H1 (cell line): ENCODE measurements around the gene BCLAF3. TPM values are rescaled to one million over a fixed set of nuclear protein-coding genes. Genes with fewer than 3 reads are reported as not detected.

Source experiments
- CHD2 ChIP-seq: IDR thresholded peaks from 2 replicates; pipeline ENCODE4 v1.6.1; 2012; ENCODE audit warnings: low read length, improper control_type of control experiment
- GTF2F1 ChIP-seq: IDR thresholded peaks from 2 replicates; pipeline ENCODE4 v1.6.1; 2012; ENCODE audit warnings: low read depth, low read length, improper control_type of control experiment, borderline replicate concordance
- JUN ChIP-seq: IDR thresholded peaks from 2 replicates; pipeline ENCODE4 v1.6.1; 2011; ENCODE audit warnings: low read depth, mild to moderate bottlenecking, improper control_type of control experiment, low read length
- KDM4A ChIP-seq: IDR thresholded peaks from one replicate; pipeline ENCODE4 v1.7.1; 2012; ENCODE audit warnings: low read depth, mild to moderate bottlenecking, moderate library complexity, low read length, inconsistent platforms; ENCODE audit not compliant: severe bottlenecking
- KDM5A ChIP-seq: fragments of 200-600 bp; IDR thresholded peaks from 2 replicates; pipeline ENCODE4 v1.7.1; 2012; ENCODE audit warnings: mild to moderate bottlenecking, low read length, inconsistent platforms, mixed read lengths
- POLR2AphosphoS5 ChIP-seq: IDR thresholded peaks from 2 replicates; pipeline ENCODE4 v1.6.1; 2011; ENCODE audit warnings: low read depth, low read length
- SAP30 ChIP-seq: fragments of 300-600 bp; sonication (generic); IDR thresholded peaks from 2 replicates; pipeline ENCODE4 v1.7.1; 2012; ENCODE audit warnings: low read length, moderate library complexity, mild to moderate bottlenecking, inconsistent platforms; ENCODE audit not compliant: insufficient read depth, insufficient replicate concordance
- SIX5 ChIP-seq: IDR thresholded peaks from 2 replicates; pipeline ENCODE4 v1.6.1; 2011; ENCODE audit warnings: mild to moderate bottlenecking, low read depth, low read length
- SP4 ChIP-seq: IDR thresholded peaks from 2 replicates; pipeline ENCODE4 v1.6.1; 2012; ENCODE audit warnings: low read length, inconsistent platforms
- polyA plus RNA-seq, 7 experiments: library from polyadenylated mRNA; depleted of rRNA in 3 of 7; stranded (reverse) in 5 of 7; unstranded in 2 of 7; fragments of >200 nt in 5 of 7; fragments of 200-250 nt in 2 of 7; gene quantifications; 1 replicate in 5 of 7; 2 replicates in 1 of 7; 4 replicates in 1 of 7; pipeline versions ENCODE4 v1.2.1 to v1.2.3, GENCODE V29; 2011 to 2013; ENCODE audit warnings: missing spikeins in 2 of 7, mixed read lengths in 2 of 7
- total RNA-seq: library from RNA; stranded (reverse); fragmentation: NEBNext Ultra II Directional; extraction: Animal tissue kit (Norgen Biotek cat#: 25700); gene quantifications from 2 replicates; pipeline ENCODE4 v1.2.1, GENCODE V29; 2021
- TF ChIP-seq, protein P1 (sequence below): fragments of 300-600 bp; sonication (generic); IDR thresholded peaks from 2 replicates; pipeline ENCODE4 v1.7.1; 2012; ENCODE audit warnings: low read length, moderate library complexity, mild to moderate bottlenecking, inconsistent platforms; ENCODE audit not compliant: insufficient replicate concordance
- TF ChIP-seq, protein P2 (sequence below): IDR thresholded peaks from 2 replicates; pipeline ENCODE4 v1.6.1; 2012; ENCODE audit warnings: low read length, inconsistent platforms

The BCLAF3 gene
- total and polyA plus RNA-seq, 2 of the 8 experiments (the other 6 are each of a cell fraction or from before 2014, with no cell fraction given): 1.3 to 9.0 TPM

DNA sequence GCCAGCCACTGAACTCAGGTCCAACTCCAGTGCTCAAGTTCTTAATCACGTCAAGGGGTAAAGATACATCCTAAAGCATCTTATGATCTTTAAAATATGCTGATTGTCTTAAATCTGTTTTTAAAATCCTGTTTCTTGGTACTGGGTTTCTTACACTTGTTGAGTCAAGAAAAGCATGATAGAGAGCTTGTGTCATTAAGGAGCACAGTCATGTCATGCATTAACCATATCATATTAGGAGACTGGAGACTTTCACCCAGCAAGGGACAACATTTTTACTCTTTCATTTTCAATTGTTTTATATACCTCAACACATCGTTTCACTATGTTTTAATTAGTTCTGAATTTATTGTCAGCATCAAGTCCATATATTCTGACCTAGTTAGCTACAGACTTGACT lies 41.5 kb downstream of the BCLAF3 start (continued):
- TF ChIP-seq, protein P1, sequence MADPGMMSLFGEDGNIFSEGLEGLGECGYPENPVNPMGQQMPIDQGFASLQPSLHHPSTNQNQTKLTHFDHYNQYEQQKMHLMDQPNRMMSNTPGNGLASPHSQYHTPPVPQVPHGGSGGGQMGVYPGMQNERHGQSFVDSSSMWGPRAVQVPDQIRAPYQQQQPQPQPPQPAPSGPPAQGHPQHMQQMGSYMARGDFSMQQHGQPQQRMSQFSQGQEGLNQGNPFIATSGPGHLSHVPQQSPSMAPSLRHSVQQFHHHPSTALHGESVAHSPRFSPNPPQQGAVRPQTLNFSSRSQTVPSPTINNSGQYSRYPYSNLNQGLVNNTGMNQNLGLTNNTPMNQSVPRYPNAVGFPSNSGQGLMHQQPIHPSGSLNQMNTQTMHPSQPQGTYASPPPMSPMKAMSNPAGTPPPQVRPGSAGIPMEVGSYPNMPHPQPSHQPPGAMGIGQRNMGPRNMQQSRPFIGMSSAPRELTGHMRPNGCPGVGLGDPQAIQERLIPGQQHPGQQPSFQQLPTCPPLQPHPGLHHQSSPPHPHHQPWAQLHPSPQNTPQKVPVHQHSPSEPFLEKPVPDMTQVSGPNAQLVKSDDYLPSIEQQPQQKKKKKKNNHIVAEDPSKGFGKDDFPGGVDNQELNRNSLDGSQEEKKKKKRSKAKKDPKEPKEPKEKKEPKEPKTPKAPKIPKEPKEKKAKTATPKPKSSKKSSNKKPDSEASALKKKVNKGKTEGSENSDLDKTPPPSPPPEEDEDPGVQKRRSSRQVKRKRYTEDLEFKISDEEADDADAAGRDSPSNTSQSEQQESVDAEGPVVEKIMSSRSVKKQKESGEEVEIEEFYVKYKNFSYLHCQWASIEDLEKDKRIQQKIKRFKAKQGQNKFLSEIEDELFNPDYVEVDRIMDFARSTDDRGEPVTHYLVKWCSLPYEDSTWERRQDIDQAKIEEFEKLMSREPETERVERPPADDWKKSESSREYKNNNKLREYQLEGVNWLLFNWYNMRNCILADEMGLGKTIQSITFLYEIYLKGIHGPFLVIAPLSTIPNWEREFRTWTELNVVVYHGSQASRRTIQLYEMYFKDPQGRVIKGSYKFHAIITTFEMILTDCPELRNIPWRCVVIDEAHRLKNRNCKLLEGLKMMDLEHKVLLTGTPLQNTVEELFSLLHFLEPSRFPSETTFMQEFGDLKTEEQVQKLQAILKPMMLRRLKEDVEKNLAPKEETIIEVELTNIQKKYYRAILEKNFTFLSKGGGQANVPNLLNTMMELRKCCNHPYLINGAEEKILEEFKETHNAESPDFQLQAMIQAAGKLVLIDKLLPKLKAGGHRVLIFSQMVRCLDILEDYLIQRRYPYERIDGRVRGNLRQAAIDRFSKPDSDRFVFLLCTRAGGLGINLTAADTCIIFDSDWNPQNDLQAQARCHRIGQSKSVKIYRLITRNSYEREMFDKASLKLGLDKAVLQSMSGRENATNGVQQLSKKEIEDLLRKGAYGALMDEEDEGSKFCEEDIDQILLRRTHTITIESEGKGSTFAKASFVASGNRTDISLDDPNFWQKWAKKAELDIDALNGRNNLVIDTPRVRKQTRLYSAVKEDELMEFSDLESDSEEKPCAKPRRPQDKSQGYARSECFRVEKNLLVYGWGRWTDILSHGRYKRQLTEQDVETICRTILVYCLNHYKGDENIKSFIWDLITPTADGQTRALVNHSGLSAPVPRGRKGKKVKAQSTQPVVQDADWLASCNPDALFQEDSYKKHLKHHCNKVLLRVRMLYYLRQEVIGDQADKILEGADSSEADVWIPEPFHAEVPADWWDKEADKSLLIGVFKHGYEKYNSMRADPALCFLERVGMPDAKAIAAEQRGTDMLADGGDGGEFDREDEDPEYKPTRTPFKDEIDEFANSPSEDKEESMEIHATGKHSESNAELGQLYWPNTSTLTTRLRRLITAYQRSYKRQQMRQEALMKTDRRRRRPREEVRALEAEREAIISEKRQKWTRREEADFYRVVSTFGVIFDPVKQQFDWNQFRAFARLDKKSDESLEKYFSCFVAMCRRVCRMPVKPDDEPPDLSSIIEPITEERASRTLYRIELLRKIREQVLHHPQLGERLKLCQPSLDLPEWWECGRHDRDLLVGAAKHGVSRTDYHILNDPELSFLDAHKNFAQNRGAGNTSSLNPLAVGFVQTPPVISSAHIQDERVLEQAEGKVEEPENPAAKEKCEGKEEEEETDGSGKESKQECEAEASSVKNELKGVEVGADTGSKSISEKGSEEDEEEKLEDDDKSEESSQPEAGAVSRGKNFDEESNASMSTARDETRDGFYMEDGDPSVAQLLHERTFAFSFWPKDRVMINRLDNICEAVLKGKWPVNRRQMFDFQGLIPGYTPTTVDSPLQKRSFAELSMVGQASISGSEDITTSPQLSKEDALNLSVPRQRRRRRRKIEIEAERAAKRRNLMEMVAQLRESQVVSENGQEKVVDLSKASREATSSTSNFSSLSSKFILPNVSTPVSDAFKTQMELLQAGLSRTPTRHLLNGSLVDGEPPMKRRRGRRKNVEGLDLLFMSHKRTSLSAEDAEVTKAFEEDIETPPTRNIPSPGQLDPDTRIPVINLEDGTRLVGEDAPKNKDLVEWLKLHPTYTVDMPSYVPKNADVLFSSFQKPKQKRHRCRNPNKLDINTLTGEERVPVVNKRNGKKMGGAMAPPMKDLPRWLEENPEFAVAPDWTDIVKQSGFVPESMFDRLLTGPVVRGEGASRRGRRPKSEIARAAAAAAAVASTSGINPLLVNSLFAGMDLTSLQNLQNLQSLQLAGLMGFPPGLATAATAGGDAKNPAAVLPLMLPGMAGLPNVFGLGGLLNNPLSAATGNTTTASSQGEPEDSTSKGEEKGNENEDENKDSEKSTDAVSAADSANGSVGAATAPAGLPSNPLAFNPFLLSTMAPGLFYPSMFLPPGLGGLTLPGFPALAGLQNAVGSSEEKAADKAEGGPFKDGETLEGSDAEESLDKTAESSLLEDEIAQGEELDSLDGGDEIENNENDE: no peak
- TF ChIP-seq SP4: no peak
- TF ChIP-seq JUN: no peak
- TF ChIP-seq SIX5: no peak
- no peak for TF ChIP-seq CHD2
- TF ChIP-seq, protein P2, sequence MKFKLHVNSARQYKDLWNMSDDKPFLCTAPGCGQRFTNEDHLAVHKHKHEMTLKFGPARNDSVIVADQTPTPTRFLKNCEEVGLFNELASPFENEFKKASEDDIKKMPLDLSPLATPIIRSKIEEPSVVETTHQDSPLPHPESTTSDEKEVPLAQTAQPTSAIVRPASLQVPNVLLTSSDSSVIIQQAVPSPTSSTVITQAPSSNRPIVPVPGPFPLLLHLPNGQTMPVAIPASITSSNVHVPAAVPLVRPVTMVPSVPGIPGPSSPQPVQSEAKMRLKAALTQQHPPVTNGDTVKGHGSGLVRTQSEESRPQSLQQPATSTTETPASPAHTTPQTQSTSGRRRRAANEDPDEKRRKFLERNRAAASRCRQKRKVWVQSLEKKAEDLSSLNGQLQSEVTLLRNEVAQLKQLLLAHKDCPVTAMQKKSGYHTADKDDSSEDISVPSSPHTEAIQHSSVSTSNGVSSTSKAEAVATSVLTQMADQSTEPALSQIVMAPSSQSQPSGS: no peak
- TF ChIP-seq KDM4A: no peak
- no peak for TF ChIP-seq GTF2F1
- TF ChIP-seq SAP30: no peak
- no peak for TF ChIP-seq POLR2AphosphoS5
- TF ChIP-seq KDM5A: no peak
